DOHH2 (cell line): ENCODE results near the gene LRRC4C.

ENCODE experiments used
- H3F3A ChIP-seq: fragments of 200-600 bp; sonication (generic), shearing (Covaris generic); 2 replicates; pipeline ENCODE4 v1.6.0; 2016; ENCODE audit warnings: antibody characterized with exemption, mild to moderate bottlenecking; ENCODE audit not compliant: control insufficient read depth, insufficient read depth
- H3K27ac ChIP-seq: fragments of 200-600 bp; sonication (generic); 2 replicates; pipeline ENCODE4 v1.5.1; 2014; ENCODE audit warnings: low read depth, mild to moderate bottlenecking, low read length, moderate library complexity
- H3K27me3 ChIP-seq: fragments of 200-600 bp; sonication (generic); 2 replicates; pipeline ENCODE4 v1.6.1; 2014; ENCODE audit warnings: mild to moderate bottlenecking, low read length, mixed read lengths; ENCODE audit not compliant: control insufficient read depth
- H3K36me3 ChIP-seq: fragments of 200-600 bp; sonication (generic); 2 replicates; pipeline ENCODE4 v1.6.1; 2014; ENCODE audit warnings: mild to moderate bottlenecking, low read length, moderate library complexity, mixed read lengths; ENCODE audit not compliant: control insufficient read depth
- H3K4me1 ChIP-seq: fragments of 200-600 bp; sonication (generic); 2 replicates; pipeline ENCODE4 v1.6.1; 2014; ENCODE audit warnings: mild to moderate bottlenecking, low read length, mixed read lengths; ENCODE audit not compliant: control insufficient read depth
- H3K4me2 ChIP-seq: fragments of 200-600 bp; sonication (generic); 2 replicates; pipeline ENCODE4 v1.6.0; 2014; ENCODE audit warnings: mild to moderate bottlenecking, low read length, moderate library complexity
- H3K4me3 ChIP-seq: fragments of 200-600 bp; sonication (generic); 2 replicates; pipeline ENCODE4 v1.5.1; 2014; ENCODE audit warnings: mild to moderate bottlenecking, low read length, mixed read lengths
- H3K79me2 ChIP-seq: fragments of 200-600 bp; sonication (generic); 2 replicates; pipeline ENCODE4 v1.6.1; 2014; ENCODE audit warnings: mild to moderate bottlenecking, low read length, mixed read lengths; ENCODE audit not compliant: control insufficient read depth
- H3K9me2 ChIP-seq: fragments of 200-600 bp; sonication (generic); replicated peaks from 2 replicates; pipeline ENCODE4 v1.6.1; 2014; ENCODE audit warnings: mild to moderate bottlenecking, low read length, mixed read lengths; ENCODE audit not compliant: control insufficient read depth
- H3K9me3 ChIP-seq: fragments of 200-600 bp; sonication (generic); 2 replicates; pipeline ENCODE4 v1.6.1; 2014; ENCODE audit warnings: antibody characterized with exemption, low read length, mixed read lengths; ENCODE audit not compliant: control insufficient read depth, insufficient read depth
- H4K20me1 ChIP-seq: fragments of 200-600 bp; sonication (generic); 2 replicates; pipeline ENCODE4 v1.6.0; 2014; ENCODE audit warnings: low read depth, mild to moderate bottlenecking, antibody characterized with exemption, low read length, moderate library complexity; ENCODE audit not compliant: control insufficient read depth, insufficient read depth
- CTCF ChIP-seq: fragments of 200-600 bp; sonication (generic); IDR thresholded peaks from one replicate; pipeline ENCODE4 v1.5.1; 2014; ENCODE audit warnings: antibody characterized with exemption, mild to moderate bottlenecking, low read depth, low read length; ENCODE audit not compliant: poor library complexity, severe bottlenecking
- EZH2phosphoT487 ChIP-seq: fragments of 200-600 bp; sonication (generic); IDR thresholded peaks from 2 replicates; pipeline ENCODE4 v1.6.1; 2017; ENCODE audit warnings: borderline replicate concordance, mild to moderate bottlenecking, antibody characterized with exemption, low read length, moderate library complexity, mixed read lengths

Gene LRRC4C

GRCh38 chr11:40185793-40186192 lies 1273.7 kb downstream of the LRRC4C start:
- no peaks in the 10 kb centered on the region for H3K27me3 ChIP-seq
- TF ChIP-seq CTCF: no peak
- TF ChIP-seq EZH2phosphoT487: no peak
- H3F3A ChIP-seq: no peaks in the 10 kb centered on the region
- no peaks in the 10 kb centered on the region for H3K79me2 ChIP-seq
- no peak overlapping the region for H3K4me2 ChIP-seq
- no peaks in the 10 kb centered on the region for H3K36me3 ChIP-seq
- no peak overlapping the region for H3K4me3 ChIP-seq
- no peaks in the 10 kb centered on the region for H3K9me3 ChIP-seq
- no peaks in the 10 kb centered on the region for H3K9me2 ChIP-seq
- no peak overlapping the region for H3K27ac ChIP-seq
- no peaks in the 10 kb centered on the region for H4K20me1 ChIP-seq
- H3K4me1 ChIP-seq: no peaks in the 10 kb centered on the region

- Histone ChIP-seq H3F3A (no peaks in the 10 kb centered on the region), H3K4me3 (no peak overlapping the region), H3K36me3 (no peaks in the 10 kb centered on the region), H3K9me3 (no peaks in the 10 kb centered on the region), H4K20me1 (no peaks in the 10 kb centered on the region), H3K9me2 (no peaks in the 10 kb centered on the region), H3K4me1 (no peaks in the 10 kb centered on the region), H3K79me2 (no peaks in the 10 kb centered on the region), H3K27me3 (no peaks in the 10 kb centered on the region), H3K27ac (no peak overlapping the region), H3K4me2 (no peak overlapping the region)
- TF ChIP-seq CTCF: no peak
- TF ChIP-seq EZH2phosphoT487: no peak
Measured at GRCh38 chr11:40183073-40184064, 1276.1 kb downstream of the LRRC4C start.

GRCh38 chr11:40179541-40179940 lies 1279.9 kb downstream of the LRRC4C start:
- H3K9me3 ChIP-seq: no peaks in the 10 kb centered on the region
- H4K20me1 ChIP-seq: no peaks in the 10 kb centered on the region
- no peaks in the 10 kb centered on the region for H3F3A ChIP-seq
- H3K27me3 ChIP-seq: no peaks in the 10 kb centered on the region
- no peaks in the 10 kb centered on the region for H3K79me2 ChIP-seq
- TF ChIP-seq CTCF (no peak), EZH2phosphoT487 (no peak)
- H3K27ac ChIP-seq: no peak overlapping the region
- H3K4me3 ChIP-seq: no peak overlapping the region
- H3K9me2 ChIP-seq: no peaks in the 10 kb centered on the region
- no peaks in the 10 kb centered on the region for H3K36me3 ChIP-seq
- no peaks in the 10 kb centered on the region for H3K4me1 ChIP-seq
- H3K4me2 ChIP-seq: no peak overlapping the region
